GM12878 (cell line): Measurements from ENCODE around the gene CDCA8. TPM values are rescaled to one million over a fixed set of nuclear protein-coding genes. Genes with fewer than 3 reads are reported as not detected.

Source experiments
- ATAC-seq: fragments of 200-7000 bp; cut with Tn5 transposase; 3 replicates; pipeline ENCODE4 v1.9.1; 2020; ENCODE audit warnings: mild to moderate bottlenecking, moderate library complexity
- BruUV-seq: library from RNA; stranded (reverse); fragments of 400-500 nt; replicated peaks from 2 replicates; lab custom pipeline; 2021; lab: Mats Ljungman, UMichigan
- CTCF ChIA-PET: fragments of 300-600 bp; sonication (Branson Sonifier 250); formaldehyde crosslinking; extraction: SDS; loops from one replicate; lab custom pipeline; 2021; ENCODE audit warnings: inconsistent platforms; lab: Yijun Ruan, JAX
- POLR2A ChIA-PET: fragments of 350-600 bp; formaldehyde crosslinking; extraction: SDS; loops from one replicate; lab custom pipeline; 2021; ENCODE audit warnings: inconsistent platforms; lab: Charles Lee
- RAD21 ChIA-PET: fragments of 300-600 bp; sonication (Branson Sonifier 250); formaldehyde crosslinking; loops from one replicate; lab custom pipeline; 2023; ENCODE audit warnings: antibody characterized with exemption; ENCODE audit not compliant: unreplicated experiment; lab: Charles Lee
- SMC1A ChIA-PET: fragments of 300-600 bp; sonication (Branson Sonifier 250); formaldehyde crosslinking; loops from one replicate; lab custom pipeline; 2023; ENCODE audit not compliant: unreplicated experiment, uncharacterized antibody; lab: Charles Lee
- DNase-seq: peaks from one replicate; pipeline ENCODE4 v3.0.0-alpha.2; 2011; ENCODE audit warnings: low read depth, low spot score
- FAIRE-seq: peaks from 3 replicates; lab custom pipeline; 2011; peaks lifted over from hg19 to GRCh38; lab: Jason Lieb, UNC
- H2AFZ ChIP-seq: 2 replicates; pipeline ENCODE4 v1.6.0; 2011; ENCODE audit warnings: low read depth, low read length, control low read depth; ENCODE audit not compliant: control insufficient read depth
- H3K27ac ChIP-seq: 2 replicates; pipeline ENCODE4 v1.5.1; 2011; ENCODE audit warnings: control low read depth; ENCODE audit not compliant: control insufficient read depth, insufficient read depth
- H3K27me3 ChIP-seq, 2 experiments: replicated peaks in 1 of 2; 2 replicates each; pipeline versions ENCODE4 v1.6.0 to v1.6.1; 2011; ENCODE audit warnings: low read length in 1 of 2; ENCODE audit not compliant: control insufficient read depth in 2 of 2, insufficient read depth in 2 of 2
- H3K36me3 ChIP-seq, 2 experiments: 2 replicates each; pipeline ENCODE4 v1.5.1; 2011; ENCODE audit warnings: low read length in 1 of 2; ENCODE audit not compliant: control insufficient read depth in 2 of 2, insufficient read depth in 2 of 2
- H3K4me1 ChIP-seq: 2 replicates; pipeline ENCODE4 v1.6.1; 2011; ENCODE audit warnings: mild to moderate bottlenecking, low read length, moderate library complexity, mixed read lengths; ENCODE audit not compliant: control insufficient read depth, insufficient read depth
- H3K4me2 ChIP-seq: 2 replicates; pipeline ENCODE4 v1.6.0; 2011; ENCODE audit warnings: control low read depth; ENCODE audit not compliant: control insufficient read depth, insufficient read depth
- H3K4me3 ChIP-seq: fragments of 200-600 bp; sonication (generic); 2 replicates; pipeline ENCODE4 v1.5.1; 2016
- H3K79me2 ChIP-seq: 2 replicates; pipeline ENCODE4 v1.6.0; 2011; ENCODE audit warnings: low read length; ENCODE audit not compliant: control insufficient read depth, insufficient read depth
- H3K9ac ChIP-seq: 2 replicates; pipeline ENCODE4 v1.8.0; 2011; ENCODE audit warnings: low read length, control low read depth, mixed read lengths; ENCODE audit not compliant: control insufficient read depth, insufficient read depth
- H3K9me3 ChIP-seq: replicated peaks from 3 replicates; pipeline ENCODE4 v1.5.1; 2011; ENCODE audit warnings: mild to moderate bottlenecking, low read length; ENCODE audit not compliant: control insufficient read depth, insufficient read depth
- H4K20me1 ChIP-seq: 2 replicates; pipeline ENCODE4 v1.6.0; 2011; ENCODE audit not compliant: control insufficient read depth, insufficient read depth
- BCL11A ChIP-seq: IDR thresholded peaks from 2 replicates; pipeline ENCODE4 v1.6.1; 2011; ENCODE audit warnings: low read depth, low read length
- ETV6 ChIP-seq, 2 experiments: fragments of 450-650 bp in 1 of 2; IDR thresholded peaks in 1 of 2; conservative IDR thresholded peaks in 1 of 2; 2 replicates each; pipeline ENCODE4 v1.6.1; 2014; ENCODE audit warnings: antibody characterized with exemption in 1 of 2, borderline replicate concordance in 1 of 2, low read depth in 1 of 2, mild to moderate bottlenecking in 1 of 2, moderate library complexity in 1 of 2
- HCFC1 ChIP-seq: fragments of 150-350 bp; IDR thresholded peaks from 2 replicates; pipeline ENCODE4 v1.6.1; 2014; ENCODE audit warnings: low read length
- MEF2B ChIP-seq: fragments of 450-650 bp; IDR thresholded peaks from 2 replicates; pipeline ENCODE4 v1.6.1; 2018; ENCODE audit warnings: mild to moderate bottlenecking, moderate library complexity; ENCODE audit not compliant: partially characterized antibody, poor library complexity, severe bottlenecking
- PML ChIP-seq: IDR thresholded peaks from 2 replicates; pipeline ENCODE4 v1.6.1; 2012; ENCODE audit warnings: low read length, inconsistent platforms
- RAD51 ChIP-seq: fragments of 450-650 bp; IDR thresholded peaks from 2 replicates; pipeline ENCODE4 v1.6.1; 2016; ENCODE audit warnings: moderate library complexity, mild to moderate bottlenecking, inconsistent platforms
- RBBP5 ChIP-seq: fragments of 200-600 bp; sonication (generic); conservative IDR thresholded peaks from 2 replicates; pipeline ENCODE4 v1.6.1; 2016
- SMAD1 ChIP-seq: fragments of 450-650 bp; IDR thresholded peaks from 2 replicates; pipeline ENCODE4 v1.6.1; 2018; ENCODE audit warnings: mild to moderate bottlenecking, low read depth; ENCODE audit not compliant: partially characterized antibody
- SMC3 ChIP-seq: IDR thresholded peaks from 2 replicates; pipeline ENCODE4 v1.6.1; 2011; ENCODE audit warnings: low read length, improper control_type of control experiment, borderline replicate concordance
- SP1 ChIP-seq: IDR thresholded peaks from one replicate; pipeline ENCODE4 v1.6.1; 2011; ENCODE audit warnings: low read depth, low read length
- ZBTB40 ChIP-seq: fragments of 450-650 bp; IDR thresholded peaks from 2 replicates; pipeline ENCODE4 v1.6.1; 2016; ENCODE audit warnings: mild to moderate bottlenecking, moderate library complexity, borderline replicate concordance
- WGBS: methylation state at CpG from one replicate; pipeline ENCODE4 v1.1.6; 2016; ENCODE audit warnings: low lambda C conversion rate; ENCODE audit not compliant: insufficient replicate concordance, insufficient coverage; ENCODE audit errors: missing lambda C conversion rate; 5-methylcytosine and 5-hydroxymethylcytosine counted together
- in situ Hi-C: fragments of 300-500 bp; cut with MboI; formaldehyde crosslinking; loops from 9 replicates; pipeline ENCODE4 v1.14.3; 2018; ENCODE audit warnings: mixed read lengths
- intact Hi-C: fragments of 100-400 bp; cut with micrococcal nuclease; formaldehyde crosslinking; loops from one replicate; pipeline ENCODE4 v1.14.2; 2022; ENCODE audit not compliant: unreplicated experiment
- polyA plus RNA-seq, 11 experiments: library from polyadenylated mRNA; depleted of rRNA in 4 of 11; unstranded in 6 of 11; stranded (reverse) in 5 of 11; fragments of >200 nt; fragmentation: Nextera tagmentation in 4 of 11; fragmentation: Illumina TruSeq in 1 of 11; extraction: Ambion mirVana in 4 of 11; extraction: Trizol in 1 of 11; gene quantifications; 1 replicate in 1 of 11; 2 replicates in 10 of 11; pipeline versions ENCODE4 v1.2.1 to v1.2.3, GENCODE V29; 2011 to 2016; ENCODE audit warnings: inconsistent platforms in 2 of 11, missing spikeins in 2 of 11, low read depth in 1 of 11
- total RNA-seq, 4 experiments: library from RNA; depleted of rRNA in 3 of 4; stranded (reverse); fragments of >200 nt in 3 of 4; fragmentation: Illumina TruSeq in 1 of 4; extraction: Trizol in 1 of 4; gene quantifications; 2 replicates each; pipeline versions ENCODE4 v1.2.1 to v1.2.3, GENCODE V29; 2013 to 2021
- TF ChIP-seq, protein P1 (sequence below): IDR thresholded peaks from 2 replicates; pipeline ENCODE4 v1.6.1; 2011; ENCODE audit warnings: low read depth, low read length, improper control_type of control experiment, borderline replicate concordance
- TF ChIP-seq, protein P2 (sequence below): fragments of 450-650 bp; IDR thresholded peaks from 2 replicates; pipeline ENCODE4 v1.6.1; 2017; ENCODE audit warnings: mild to moderate bottlenecking
- TF ChIP-seq, protein P3 (sequence below): IDR thresholded peaks from 2 replicates; pipeline ENCODE4 v1.6.1; 2011; ENCODE audit warnings: mild to moderate bottlenecking, low read depth, low read length, moderate library complexity; ENCODE audit not compliant: insufficient replicate concordance
- TF ChIP-seq, protein P4 (sequence below): fragments of 450-650 bp; conservative IDR thresholded peaks from 2 replicates; pipeline ENCODE4 v1.6.1; 2017; ENCODE audit warnings: mild to moderate bottlenecking, moderate library complexity

Gene CDCA8
- total and polyA plus RNA-seq, 10 of the 15 experiments (the other 5 are each of a cell fraction or from before 2014, with no cell fraction given), result 21.3 to 98.1 (median 61.4) TPM

- Histone ChIP-seq H3K4me2 (no peak overlapping the region), H3K4me1 (no peaks in the 10 kb centered on the region), H3K9ac (no peak overlapping the region), H3K9me3 (no peaks in the 10 kb centered on the region), H2AFZ (no peak overlapping the region), H3K27me3 (peaks cover 0 to 1% of the 10 kb centered on the region in 2 experiments; a peak in 1 of 4 replicates), H3K27ac (no peak overlapping the region), H3K79me2 (no peaks in the 10 kb centered on the region), H4K20me1 (no peaks in the 10 kb centered on the region), H3K4me3 (no peak overlapping the region), H3K36me3 (no peaks in the 10 kb centered on the region)
- SMC1A ChIA-PET, result no interaction called here
- RAD21 ChIA-PET, result no interaction called here
- no peak for ATAC-seq
- POLR2A ChIA-PET, result no interaction called here
- CTCF ChIA-PET, result no interaction called here
- WGBS, result 52% methylated on average over 6 of the region's 6 CpGs
- intact Hi-C loops, result no loop called here
- BruUV-seq, result no TSS peak
- DNase-seq, result no peak
- FAIRE-seq, result no peak
- in situ Hi-C loops, result no loop called here
- TF ChIP-seq, protein P1, sequence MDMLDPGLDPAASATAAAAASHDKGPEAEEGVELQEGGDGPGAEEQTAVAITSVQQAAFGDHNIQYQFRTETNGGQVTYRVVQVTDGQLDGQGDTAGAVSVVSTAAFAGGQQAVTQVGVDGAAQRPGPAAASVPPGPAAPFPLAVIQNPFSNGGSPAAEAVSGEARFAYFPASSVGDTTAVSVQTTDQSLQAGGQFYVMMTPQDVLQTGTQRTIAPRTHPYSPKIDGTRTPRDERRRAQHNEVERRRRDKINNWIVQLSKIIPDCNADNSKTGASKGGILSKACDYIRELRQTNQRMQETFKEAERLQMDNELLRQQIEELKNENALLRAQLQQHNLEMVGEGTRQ, result no peak
- TF ChIP-seq ETV6 (conservative IDR thresholded peaks at IDR 0.05 in 1 of 2, IDR thresholded peaks at IDR 0.05 in 1 of 2; ENCODE audit: borderline replicate concordance in 1 of 2, low read depth in 1 of 2) (no peak), BCL11A (no peak), ZBTB40 (no peak), SMC3 (no peak), SP1 (no peak), PML (no peak), MEF2B (no peak), RBBP5 (no peak), HCFC1 (no peak), RAD51 (no peak), SMAD1 (no peak)
- TF ChIP-seq, protein P2, sequence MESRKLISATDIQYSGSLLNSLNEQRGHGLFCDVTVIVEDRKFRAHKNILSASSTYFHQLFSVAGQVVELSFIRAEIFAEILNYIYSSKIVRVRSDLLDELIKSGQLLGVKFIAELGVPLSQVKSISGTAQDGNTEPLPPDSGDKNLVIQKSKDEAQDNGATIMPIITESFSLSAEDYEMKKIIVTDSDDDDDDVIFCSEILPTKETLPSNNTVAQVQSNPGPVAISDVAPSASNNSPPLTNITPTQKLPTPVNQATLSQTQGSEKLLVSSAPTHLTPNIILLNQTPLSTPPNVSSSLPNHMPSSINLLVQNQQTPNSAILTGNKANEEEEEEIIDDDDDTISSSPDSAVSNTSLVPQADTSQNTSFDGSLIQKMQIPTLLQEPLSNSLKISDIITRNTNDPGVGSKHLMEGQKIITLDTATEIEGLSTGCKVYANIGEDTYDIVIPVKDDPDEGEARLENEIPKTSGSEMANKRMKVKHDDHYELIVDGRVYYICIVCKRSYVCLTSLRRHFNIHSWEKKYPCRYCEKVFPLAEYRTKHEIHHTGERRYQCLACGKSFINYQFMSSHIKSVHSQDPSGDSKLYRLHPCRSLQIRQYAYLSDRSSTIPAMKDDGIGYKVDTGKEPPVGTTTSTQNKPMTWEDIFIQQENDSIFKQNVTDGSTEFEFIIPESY, result no peak
- TF ChIP-seq, protein P3, sequence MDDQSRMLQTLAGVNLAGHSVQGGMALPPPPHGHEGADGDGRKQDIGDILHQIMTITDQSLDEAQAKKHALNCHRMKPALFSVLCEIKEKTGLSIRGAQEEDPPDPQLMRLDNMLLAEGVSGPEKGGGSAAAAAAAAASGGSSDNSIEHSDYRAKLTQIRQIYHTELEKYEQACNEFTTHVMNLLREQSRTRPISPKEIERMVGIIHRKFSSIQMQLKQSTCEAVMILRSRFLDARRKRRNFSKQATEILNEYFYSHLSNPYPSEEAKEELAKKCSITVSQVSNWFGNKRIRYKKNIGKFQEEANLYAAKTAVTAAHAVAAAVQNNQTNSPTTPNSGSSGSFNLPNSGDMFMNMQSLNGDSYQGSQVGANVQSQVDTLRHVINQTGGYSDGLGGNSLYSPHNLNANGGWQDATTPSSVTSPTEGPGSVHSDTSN, result no peak
- TF ChIP-seq, protein P4, sequence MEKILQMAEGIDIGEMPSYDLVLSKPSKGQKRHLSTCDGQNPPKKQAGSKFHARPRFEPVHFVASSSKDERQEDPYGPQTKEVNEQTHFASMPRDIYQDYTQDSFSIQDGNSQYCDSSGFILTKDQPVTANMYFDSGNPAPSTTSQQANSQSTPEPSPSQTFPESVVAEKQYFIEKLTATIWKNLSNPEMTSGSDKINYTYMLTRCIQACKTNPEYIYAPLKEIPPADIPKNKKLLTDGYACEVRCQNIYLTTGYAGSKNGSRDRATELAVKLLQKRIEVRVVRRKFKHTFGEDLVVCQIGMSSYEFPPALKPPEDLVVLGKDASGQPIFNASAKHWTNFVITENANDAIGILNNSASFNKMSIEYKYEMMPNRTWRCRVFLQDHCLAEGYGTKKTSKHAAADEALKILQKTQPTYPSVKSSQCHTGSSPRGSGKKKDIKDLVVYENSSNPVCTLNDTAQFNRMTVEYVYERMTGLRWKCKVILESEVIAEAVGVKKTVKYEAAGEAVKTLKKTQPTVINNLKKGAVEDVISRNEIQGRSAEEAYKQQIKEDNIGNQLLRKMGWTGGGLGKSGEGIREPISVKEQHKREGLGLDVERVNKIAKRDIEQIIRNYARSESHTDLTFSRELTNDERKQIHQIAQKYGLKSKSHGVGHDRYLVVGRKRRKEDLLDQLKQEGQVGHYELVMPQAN, result no peak
Observed at GRCh38 chr1:37723072-37723389, 30.7 kb downstream of the CDCA8 start.
